ENCODE measurements around the gene NME7.
"Not testable (repeated sequence)": the region's sequence is repeated elsewhere in the genome, so short reads cannot be mapped to it uniquely, and the experiment has no call there.

Gene NME7

GRCh38 chr1:169345511-169345910, 22.1 kb downstream of the NME7 start:
- no peak for DNase-seq (ENCODE audit: low read depth, low spot score)

DNA sequence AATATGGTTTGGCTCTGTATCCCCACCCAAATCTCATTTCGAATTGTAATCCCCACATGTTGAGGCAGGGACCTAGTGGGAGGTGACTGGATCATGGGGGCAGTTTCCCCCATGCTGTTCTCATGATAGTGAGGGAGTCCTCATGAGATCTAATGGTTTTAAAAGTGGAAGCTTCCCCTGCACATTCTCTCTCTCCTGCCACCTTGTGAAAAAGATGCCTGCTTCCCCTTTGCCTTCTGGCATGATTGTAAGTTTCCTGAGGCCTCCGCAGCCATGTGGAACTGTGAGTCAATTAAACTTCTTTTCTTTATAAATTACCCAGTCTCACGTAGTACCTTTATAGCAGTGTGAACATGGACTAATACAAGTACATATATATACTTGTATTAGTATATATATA, 25.5 kb downstream of the NME7 start:
- not testable (repeated sequence) for DNase-seq (ENCODE audit: low read depth, low spot score); H3K27ac ChIP-seq

More at GRCh38 chr1:169345511-169345910, 22.1 kb downstream of the NME7 start:
- H3K27ac ChIP-seq, result no peak overlapping the region

- H3K27ac ChIP-seq, result no peak overlapping the region
- no peak for DNase-seq (ENCODE audit: low read depth, low spot score)
Observed at GRCh38 chr1:169340882-169341281, 26.7 kb downstream of the NME7 start.

DNA sequence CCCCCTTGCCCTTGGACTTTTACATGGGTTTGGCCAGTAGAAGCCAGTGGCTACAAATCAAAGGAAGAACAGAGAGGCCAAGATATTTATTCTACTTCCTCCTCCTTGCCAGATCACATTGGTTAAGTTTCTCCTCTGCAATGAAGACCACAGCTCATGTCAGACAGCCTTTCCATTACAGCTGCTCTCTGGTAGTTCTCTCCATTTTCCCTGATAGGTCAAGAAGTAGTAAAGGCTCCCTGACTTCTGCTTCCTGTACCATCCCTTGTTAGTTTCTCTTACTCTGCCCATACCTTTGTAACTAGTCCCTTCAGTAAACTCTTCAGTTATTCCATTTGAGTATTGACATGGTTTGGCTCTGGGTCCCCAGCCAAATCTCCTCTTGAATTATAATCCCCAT, 27.8 kb downstream of the NME7 start:
- H3K27ac ChIP-seq, result no peak overlapping the region
- DNase-seq (ENCODE audit: low read depth, low spot score), result no peak

DNA sequence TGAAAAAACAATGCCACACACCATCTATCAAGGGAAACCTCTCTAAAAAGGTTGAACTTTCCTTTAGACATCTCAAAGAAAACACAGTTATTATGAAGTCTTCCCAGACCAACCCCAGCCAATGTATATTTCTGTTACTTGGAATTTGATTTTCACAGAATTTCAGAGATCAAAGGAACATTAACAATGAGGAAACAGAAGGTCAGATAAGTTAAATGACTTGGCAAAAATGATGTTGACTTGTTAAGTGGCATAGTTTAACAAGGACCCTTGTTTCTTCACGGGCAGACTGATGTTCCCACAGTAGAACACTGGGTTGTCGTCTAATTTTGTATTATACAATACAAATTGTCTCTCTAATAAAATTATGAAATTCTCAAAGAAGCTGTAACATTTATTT, 29.0 kb downstream of the NME7 start:
- no peak for DNase-seq (ENCODE audit: low read depth, low spot score)
- no peak overlapping the region for H3K27ac ChIP-seq

DNA sequence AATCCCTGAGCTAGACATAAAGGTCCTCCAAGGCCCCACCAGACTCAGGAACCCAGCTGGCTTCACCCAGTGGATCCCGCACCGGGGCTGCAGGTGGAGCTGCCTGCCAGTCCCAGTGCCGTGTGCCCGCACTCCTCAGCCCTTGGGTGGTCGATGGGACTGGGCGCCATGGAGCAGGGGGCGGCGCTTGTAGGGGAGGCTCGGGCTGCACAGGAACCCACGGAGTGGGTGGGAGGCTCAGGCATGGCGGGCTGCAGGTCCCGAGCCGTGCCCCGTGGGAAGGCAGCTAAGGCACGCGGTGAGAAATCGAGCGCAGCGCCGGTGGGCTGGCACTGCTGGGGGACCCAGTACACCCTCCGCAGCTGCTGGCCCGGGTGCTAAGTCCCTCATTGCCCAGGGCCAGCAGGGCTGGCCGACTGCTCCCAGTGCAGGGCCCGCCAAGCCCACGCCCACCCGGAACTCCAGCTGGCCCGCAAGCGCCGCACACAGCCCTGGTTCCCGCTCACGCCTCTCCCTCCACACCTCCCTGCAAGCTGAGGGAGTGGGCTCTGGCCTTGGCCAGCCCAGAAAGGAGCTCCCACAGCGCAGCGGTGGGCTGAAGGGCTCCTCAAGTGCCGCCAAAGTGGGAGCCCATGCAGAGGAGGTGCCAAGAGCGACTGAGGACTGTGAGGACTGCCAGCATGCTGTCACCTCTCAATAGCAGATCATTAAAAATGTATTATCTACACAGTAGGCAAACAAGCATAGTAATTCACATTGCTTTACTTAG, 30.5 kb downstream of the NME7 start:
- not testable (repeated sequence) for DNase-seq (ENCODE audit: low read depth, low spot score); H3K27ac ChIP-seq

DNA sequence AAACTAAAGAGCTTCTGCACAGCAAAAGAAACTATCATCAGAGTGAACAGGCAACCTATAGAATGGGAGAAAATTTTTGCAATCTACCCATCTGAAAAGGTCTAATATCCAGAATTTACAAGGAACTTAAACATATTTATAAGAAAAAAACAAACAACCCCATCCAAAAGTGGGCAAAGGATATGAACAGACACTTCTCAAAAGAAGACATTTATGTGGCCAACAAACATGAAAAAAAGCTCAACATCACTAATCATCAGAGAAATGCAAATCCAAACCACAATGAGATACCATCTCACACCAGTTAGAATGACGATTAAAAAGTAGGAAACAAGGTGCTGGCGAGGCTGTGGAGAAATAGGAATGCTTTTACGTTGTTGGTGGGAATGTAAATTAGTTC, 32.9 kb downstream of the NME7 start:
- DNase-seq (ENCODE audit: low read depth, low spot score); H3K27ac ChIP-seq: not testable (repeated sequence)

DNA sequence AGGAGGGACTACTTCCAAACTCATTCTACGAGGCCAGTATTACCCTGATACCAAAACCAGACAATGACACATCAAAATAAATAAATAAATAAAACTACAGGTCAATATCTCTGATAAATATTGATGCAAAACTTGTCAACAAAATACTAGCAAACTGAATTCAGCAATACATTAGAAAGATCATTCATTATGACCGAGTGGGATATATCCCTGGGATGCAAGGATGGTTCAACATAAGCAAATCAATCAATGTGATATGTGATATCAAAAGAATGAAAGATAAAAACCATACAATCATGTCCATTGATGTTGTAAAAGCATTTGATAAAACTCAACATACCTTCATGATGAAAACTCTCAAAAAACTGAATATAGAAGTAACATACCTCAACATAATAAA, 36.7 kb downstream of the NME7 start:
- DNase-seq (ENCODE audit: low read depth, low spot score), result no peak

DNA sequence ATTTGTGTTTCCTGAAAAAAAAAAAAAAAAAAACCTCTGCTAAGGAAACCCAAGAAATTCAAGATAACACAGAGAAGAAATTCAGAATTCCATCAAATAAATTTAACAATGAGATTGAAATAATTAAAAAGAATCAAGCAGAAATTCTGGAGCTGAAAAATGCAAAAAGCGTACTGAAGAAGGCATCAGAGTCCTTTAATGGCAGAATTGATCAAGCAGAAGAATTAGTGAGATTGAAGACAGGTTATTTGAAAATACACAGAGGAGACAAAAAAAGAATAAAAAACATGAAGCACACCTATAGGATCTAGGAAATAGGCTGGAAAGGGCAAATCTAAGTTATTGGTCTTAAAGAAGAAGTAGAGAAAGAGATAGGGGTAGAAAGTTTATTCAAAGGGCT, 38.2 kb downstream of the NME7 start:
- DNase-seq (ENCODE audit: low read depth, low spot score), result no peak
- no peak overlapping the region for H3K27ac ChIP-seq

More for the DNA sequence above, 36.7 kb downstream of the NME7 start:
- H3K27ac ChIP-seq, result no peak overlapping the region

GRCh38 chr1:169327875-169328274, 39.7 kb downstream of the NME7 start:
- no peak for DNase-seq (ENCODE audit: low read depth, low spot score)
- no peak overlapping the region for H3K27ac ChIP-seq

- DNase-seq (ENCODE audit: low read depth, low spot score), result no peak
- H3K27ac ChIP-seq, result no peak overlapping the region
Observed at GRCh38 chr1:169326956-169327268, 40.7 kb downstream of the NME7 start.

DNA sequence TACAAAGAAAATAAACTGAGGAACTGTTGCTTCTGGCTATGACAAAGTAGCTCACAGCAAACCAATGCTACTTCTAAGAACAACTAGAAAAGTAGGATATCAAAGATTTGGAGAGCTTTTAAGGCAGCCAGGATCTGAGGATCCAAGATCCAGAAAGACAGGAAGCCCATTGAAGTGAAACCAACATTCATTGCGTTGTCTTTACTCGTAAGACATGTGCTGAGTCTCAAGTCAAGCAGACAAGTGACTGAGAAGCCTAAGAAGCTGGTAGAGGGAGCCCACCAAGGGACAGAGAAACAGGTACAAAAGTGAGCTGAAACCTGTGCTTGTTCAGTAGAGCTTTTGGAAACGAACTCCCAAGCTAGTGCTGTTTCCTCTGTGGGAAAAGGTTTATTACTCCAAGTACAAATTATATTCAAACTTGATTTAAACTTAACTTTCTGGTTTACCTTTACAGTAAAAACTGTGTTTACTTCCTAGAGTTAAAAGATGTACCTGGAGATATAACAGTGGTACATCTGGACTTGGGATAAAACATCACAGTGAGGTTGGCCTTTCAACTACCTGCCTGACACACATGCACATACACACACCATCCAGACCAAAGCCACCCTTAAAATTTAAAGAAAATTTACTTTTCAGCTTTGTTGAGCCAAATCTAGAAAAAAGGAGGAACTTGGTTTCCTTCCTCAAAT, 41.2 kb downstream of the NME7 start:
- no peak overlapping the region for H3K27ac ChIP-seq
- no peak for DNase-seq (ENCODE audit: low read depth, low spot score)

GRCh38 chr1:169325117-169325516, 42.5 kb downstream of the NME7 start:
- H3K27ac ChIP-seq, result no peak overlapping the region
- DNase-seq (ENCODE audit: low read depth, low spot score), result no peak

DNA sequence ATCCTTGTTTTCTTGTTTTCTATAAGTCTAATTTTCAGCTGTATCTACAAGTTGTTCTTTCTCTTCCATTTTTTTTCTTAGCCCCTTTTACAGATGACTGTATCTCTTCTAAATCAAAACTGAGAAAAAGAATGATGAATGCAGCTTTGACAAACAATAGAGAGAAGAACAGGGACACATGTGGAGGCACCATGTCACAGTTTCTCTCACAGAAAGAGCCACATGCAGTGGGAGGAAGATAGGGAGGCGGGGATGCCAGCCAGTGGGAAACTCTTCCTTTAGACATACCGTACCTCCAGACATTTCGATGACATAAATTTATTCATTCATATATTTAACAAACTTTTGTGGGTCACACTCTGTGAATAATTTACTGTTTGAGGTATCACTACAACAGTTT, 45.5 kb downstream of the NME7 start:
- no peak overlapping the region for H3K27ac ChIP-seq
- DNase-seq (ENCODE audit: low read depth, low spot score), result no peak

GRCh38 chr1:169321539-169321938, 46.1 kb downstream of the NME7 start:
- DNase-seq (ENCODE audit: low read depth, low spot score), result peak; percentile 20
- no peak overlapping the region for H3K27ac ChIP-seq

DNA sequence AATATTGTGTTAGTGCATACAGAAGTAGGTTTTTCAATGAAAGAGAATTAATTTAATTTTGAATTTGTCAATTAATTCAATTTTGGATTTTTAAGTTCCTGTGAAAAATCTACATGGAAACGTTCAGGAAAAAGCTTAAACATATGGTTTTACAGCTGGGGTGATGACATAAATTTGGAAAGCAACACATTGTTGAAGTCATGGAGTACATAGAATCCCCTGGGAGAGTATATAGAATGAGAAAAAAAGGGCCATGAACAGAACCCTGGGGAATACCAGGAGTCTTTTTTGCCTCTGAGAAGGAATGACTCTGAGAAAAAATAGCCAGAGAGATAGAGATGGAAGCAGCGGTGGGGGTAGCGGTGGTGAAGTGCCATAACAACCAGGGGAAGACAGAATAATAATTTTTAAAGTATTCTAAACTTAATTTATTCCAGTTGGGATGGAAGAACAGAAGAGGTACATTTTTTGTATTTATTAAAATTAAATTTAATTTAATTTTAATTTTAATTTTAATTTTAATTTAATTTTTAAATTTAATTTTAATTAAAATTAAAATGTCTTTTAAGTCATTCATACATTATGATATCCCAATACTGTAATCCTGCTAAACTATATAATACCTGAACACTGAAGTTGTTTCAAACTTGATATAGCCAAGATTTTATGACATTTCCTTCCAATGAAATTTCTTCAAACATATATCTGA, 48.9 kb downstream of the NME7 start:
- no peak overlapping the region for H3K27ac ChIP-seq
- no peak for DNase-seq (ENCODE audit: low read depth, low spot score)

GRCh38 chr1:169316556-169316955, 51.0 kb downstream of the NME7 start:
- no peak overlapping the region for H3K27ac ChIP-seq
- no peak for DNase-seq (ENCODE audit: low read depth, low spot score)

DNA sequence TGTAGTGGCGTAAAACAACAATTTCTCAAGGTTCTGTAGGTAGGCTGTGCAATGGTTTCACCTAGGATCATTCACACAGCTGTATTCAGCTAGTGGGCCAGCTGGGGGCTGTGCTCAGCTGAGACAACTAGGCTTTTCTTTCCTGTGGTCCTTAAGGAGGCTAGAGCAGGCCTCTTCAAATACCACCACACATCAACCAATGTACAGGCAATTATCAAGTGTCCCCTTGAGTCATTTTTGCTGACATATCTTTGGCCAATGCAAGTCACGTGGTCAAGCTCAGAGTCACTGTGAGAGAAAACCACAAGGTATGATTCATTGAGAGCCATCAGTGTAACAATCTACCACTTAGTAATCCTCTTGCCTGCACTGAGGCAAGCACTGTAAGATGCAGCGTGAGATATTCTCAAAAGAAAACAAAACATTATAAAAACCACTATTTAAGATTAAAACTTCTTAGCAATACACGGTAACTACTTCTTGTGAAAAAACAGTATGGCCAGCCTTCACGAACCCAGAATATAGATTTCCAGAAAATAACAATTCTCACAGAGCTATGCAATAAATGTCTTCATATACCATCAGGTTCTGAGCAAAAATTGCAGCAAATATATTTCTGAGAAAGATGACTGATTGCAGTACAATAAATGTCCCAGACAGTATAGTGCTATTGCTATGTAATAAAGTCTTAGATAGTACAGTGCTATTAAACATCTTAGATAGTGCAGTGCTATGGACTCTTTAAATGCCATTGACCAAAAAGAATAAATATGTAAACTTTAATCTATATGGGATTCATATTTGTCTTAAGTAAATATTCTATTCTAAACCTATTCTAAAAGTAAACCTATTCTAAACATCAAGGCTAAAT, 55.3 kb downstream of the NME7 start:
- H3K27ac ChIP-seq, result peak overlapping the region; percentile 9
- DNase-seq (ENCODE audit: low read depth, low spot score), result peak; percentile 84

DNA sequence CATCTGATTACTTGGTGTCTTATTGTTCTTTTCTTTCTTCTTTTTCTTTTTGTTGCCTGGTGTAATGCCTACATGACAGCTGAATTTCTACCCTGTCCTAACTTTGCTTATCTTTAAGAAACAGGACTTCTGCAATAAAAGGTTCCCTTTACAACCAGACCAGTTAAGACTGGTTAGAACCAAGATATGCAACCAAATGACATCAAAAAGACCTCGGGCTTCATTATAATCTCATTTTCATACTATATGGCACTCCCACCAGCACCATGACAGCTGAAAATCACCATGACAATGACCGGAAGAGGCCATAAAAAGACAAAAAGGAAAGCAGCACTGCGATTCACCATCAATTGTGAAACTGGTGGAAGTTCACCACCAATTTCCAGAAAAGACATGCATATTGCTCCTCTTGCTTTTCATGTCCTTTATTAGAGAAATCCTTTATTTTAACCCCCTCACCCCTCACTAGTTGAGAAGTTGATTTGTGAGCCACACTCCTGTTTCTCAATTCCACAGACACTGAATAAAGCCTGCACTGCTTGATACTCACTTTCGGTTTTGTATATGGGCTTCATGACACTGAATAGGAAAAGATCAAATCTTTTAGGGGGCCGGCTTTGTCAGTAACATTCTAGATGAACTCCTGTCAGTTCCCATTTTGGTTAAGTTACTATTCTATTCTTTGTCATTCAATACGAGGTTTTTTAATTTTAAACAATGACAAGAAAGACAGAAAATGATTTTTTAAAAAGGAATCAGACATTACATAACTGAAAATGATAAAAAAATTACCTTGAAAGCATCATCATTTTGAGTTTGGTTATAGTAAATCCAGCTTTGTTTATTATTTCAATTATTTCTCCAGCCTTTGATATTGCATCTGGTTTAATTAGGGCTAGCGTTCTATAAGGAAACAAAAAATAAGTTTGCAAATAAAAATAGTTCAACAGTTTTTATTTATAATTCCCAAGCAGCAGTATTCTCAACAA, 58.1 kb downstream of the NME7 start:
- no peak for DNase-seq (ENCODE audit: low read depth, low spot score)
- H3K27ac ChIP-seq, result no peak overlapping the region

Data from epithelial cell of prostate (primary cell).